BLaER1 (cell line): ENCODE results near the gene DYNLT3.
A peak's percentile ranks its signal among the peaks of the same experiment; 100 is the strongest.

ENCODE experiments used
- H3K27ac ChIP-seq: shearing (Covaris generic); formaldehyde crosslinking; 2 replicates; pipeline ENCODE4 v1.8.1; 2022
- H3K27me3 ChIP-seq: shearing (Covaris generic); formaldehyde crosslinking; 2 replicates; pipeline ENCODE4 v1.8.1; 2022
- H3K36me3 ChIP-seq: shearing (Covaris generic); formaldehyde crosslinking; 2 replicates; pipeline ENCODE4 v1.8.1; 2022
- H3K4me1 ChIP-seq: shearing (Covaris generic); formaldehyde crosslinking; 2 replicates; pipeline ENCODE4 v1.8.1; 2022
- H3K4me2 ChIP-seq: shearing (Covaris generic); formaldehyde crosslinking; 2 replicates; pipeline ENCODE4 v1.8.1; 2022
- H3K4me3 ChIP-seq: shearing (Covaris generic); formaldehyde crosslinking; 2 replicates; pipeline ENCODE4 v1.8.1; 2022
- H3K9ac ChIP-seq: shearing (Covaris generic); formaldehyde crosslinking; 2 replicates; pipeline ENCODE4 v1.8.1; 2022
- H3K9me3 ChIP-seq: shearing (Covaris generic); formaldehyde crosslinking; 2 replicates; pipeline ENCODE4 v1.8.1; 2022
- H4K20me1 ChIP-seq: shearing (Covaris generic); formaldehyde crosslinking; 2 replicates; pipeline ENCODE4 v1.8.1; 2022
- Cebpa-rat ChIP-seq: shearing (Covaris generic); IDR thresholded peaks from 2 replicates; pipeline ENCODE4 v1.8.1; 2022

The DYNLT3 gene

DNA sequence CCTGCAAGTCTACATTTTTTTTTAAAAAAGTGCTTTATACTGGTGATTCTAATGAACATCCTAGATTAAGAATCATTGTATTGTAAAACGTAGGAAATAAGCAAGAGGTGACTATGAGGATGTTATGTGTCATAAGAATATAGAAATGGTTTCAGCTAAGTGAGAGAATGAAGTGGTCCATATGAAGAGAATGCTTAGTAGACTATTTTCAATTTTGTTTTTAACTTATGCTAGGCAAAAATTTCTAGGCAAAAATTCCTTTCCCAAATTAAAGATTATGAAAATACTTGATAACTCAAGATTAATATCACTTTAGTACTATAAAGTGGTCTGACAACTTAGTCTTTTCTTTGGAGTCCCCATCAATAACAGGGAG lies 825 bp downstream of the DYNLT3 start:
- Histone ChIP-seq H3K4me2 (peak overlapping the region; percentile 61), H4K20me1 (no peaks in the 10 kb centered on the region), H3K9ac (no peak overlapping the region), H3K9me3 (peaks cover 13% of the 10 kb centered on the region; the same call in 1 of the 2 replicates), H3K4me3 (peak overlapping the region; percentile 71), H3K36me3 (no peaks in the 10 kb centered on the region), H3K4me1 (peaks cover 9% of the 10 kb centered on the region; the same call in 1 of the 2 replicates), H3K27ac (no peak overlapping the region), H3K27me3 (peaks cover 6% of the 10 kb centered on the region; the same call in 1 of the 2 replicates)
- TF ChIP-seq Cebpa-rat, result no peak

GRCh38 chrX:37846141-37846540 lies 1.2 kb downstream of the DYNLT3 start:
- H4K20me1 ChIP-seq, result no peaks in the 10 kb centered on the region
- no peak overlapping the region for H3K4me3 ChIP-seq
- peak overlapping the region; percentile 61; the same call in 1 of the 2 replicates for H3K4me2 ChIP-seq
- no peak for TF ChIP-seq Cebpa-rat
- H3K9me3 ChIP-seq, result peaks cover 13% of the 10 kb centered on the region; the same call in 1 of the 2 replicates
- peaks cover 6% of the 10 kb centered on the region; the same call in 1 of the 2 replicates for H3K27me3 ChIP-seq
- peaks cover 9% of the 10 kb centered on the region; the same call in 1 of the 2 replicates for H3K4me1 ChIP-seq
- no peak overlapping the region for H3K27ac ChIP-seq
- 0 out of 2 replicates have a peak, but pooled peaks cover 3% of the 10 kb centered on the region for H3K36me3 ChIP-seq
- H3K9ac ChIP-seq, result no peak overlapping the region

DNA sequence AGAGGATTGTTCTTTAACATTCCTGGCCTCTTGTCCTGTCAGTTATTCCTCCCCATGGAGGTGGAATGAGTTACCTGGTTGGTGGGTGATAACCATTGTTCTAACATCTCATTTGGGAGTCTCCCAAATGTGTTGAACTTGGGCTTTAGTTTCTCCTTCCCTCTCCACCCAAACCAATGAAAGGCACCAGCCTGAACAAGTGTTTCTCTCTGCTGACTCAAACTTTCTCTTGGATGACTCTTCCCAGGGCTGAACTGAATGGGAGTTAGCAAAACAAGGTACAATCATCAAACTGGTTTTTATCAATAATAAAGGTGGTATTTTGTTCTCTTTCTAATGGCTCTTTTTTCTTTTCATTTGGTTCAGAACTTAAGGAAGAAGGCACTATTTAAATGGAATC lies 2.7 kb downstream of the DYNLT3 start:
- TF ChIP-seq Cebpa-rat, result no peak
- H4K20me1 ChIP-seq, result no peaks in the 10 kb centered on the region
- H3K4me1 ChIP-seq, result peaks cover 9% of the 10 kb centered on the region; the same call in 1 of the 2 replicates
- H3K4me2 ChIP-seq, result no peak overlapping the region
- no peak overlapping the region for H3K4me3 ChIP-seq
- H3K9me3 ChIP-seq, result peaks cover 13% of the 10 kb centered on the region; the same call in 1 of the 2 replicates
- peaks cover 3% of the 10 kb centered on the region; the same call in 1 of the 2 replicates for H3K36me3 ChIP-seq
- H3K27me3 ChIP-seq, result peaks cover 6% of the 10 kb centered on the region; the same call in 1 of the 2 replicates
- no peak overlapping the region for H3K9ac ChIP-seq
- no peak overlapping the region for H3K27ac ChIP-seq

DNA sequence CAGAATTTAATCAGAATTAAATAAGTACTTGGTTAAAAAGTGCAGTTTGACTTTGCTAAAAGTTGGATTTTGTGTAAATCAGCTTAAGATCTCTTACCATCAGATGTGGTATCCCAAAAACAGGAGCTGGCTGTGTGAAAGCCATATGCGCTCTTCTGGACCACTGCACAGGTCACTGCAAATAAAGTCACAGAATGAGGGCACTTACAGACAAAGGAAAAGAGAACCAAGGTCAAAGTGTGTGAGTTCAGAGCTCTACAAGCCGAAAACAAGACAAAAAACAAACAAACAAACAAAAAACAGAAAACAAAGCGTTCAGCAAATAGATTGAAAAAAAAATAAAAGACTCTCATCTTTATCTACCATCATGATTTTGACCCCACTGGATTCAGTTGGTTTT lies 6.4 kb downstream of the DYNLT3 start:
- no peak overlapping the region for H3K4me3 ChIP-seq
- no peak for TF ChIP-seq Cebpa-rat

GRCh38 chrX:37834937-37835336 lies 12.4 kb downstream of the DYNLT3 start:
- H3K9me3 ChIP-seq, result no peaks in the 10 kb centered on the region
- no peaks in the 10 kb centered on the region for H4K20me1 ChIP-seq
- TF ChIP-seq Cebpa-rat, result no peak
- peaks cover 2% of the 10 kb centered on the region; the same call in 1 of the 2 replicates for H3K4me1 ChIP-seq
- no peak overlapping the region for H3K4me3 ChIP-seq
- H3K4me2 ChIP-seq, result no peak overlapping the region
- H3K36me3 ChIP-seq, result peaks cover 4% of the 10 kb centered on the region
- no peak overlapping the region for H3K9ac ChIP-seq
- no peaks in the 10 kb centered on the region for H3K27me3 ChIP-seq
- no peak overlapping the region for H3K27ac ChIP-seq

More for the DNA sequence above, 6.4 kb downstream of the DYNLT3 start:
- Histone ChIP-seq H3K4me2 (no peak overlapping the region), H3K9me3 (no peaks in the 10 kb centered on the region), H3K4me1 (no peaks in the 10 kb centered on the region), H3K27me3 (no peaks in the 10 kb centered on the region), H3K27ac (no peak overlapping the region), H3K9ac (no peak overlapping the region), H4K20me1 (no peaks in the 10 kb centered on the region), H3K36me3 (peaks cover 7% of the 10 kb centered on the region)

- Histone ChIP-seq H3K4me1 (peaks cover 9% of the 10 kb centered on the region; the same call in 1 of the 2 replicates), H3K4me2 (no peak overlapping the region), H3K9me3 (no peaks in the 10 kb centered on the region), H3K9ac (no peak overlapping the region), H3K27me3 (no peaks in the 10 kb centered on the region), H3K27ac (no peak overlapping the region), H3K4me3 (no peak overlapping the region), H4K20me1 (no peaks in the 10 kb centered on the region), H3K36me3 (no peaks in the 10 kb centered on the region)
- TF ChIP-seq Cebpa-rat, result no peak
Observed at GRCh38 chrX:37830371-37830770, 17.0 kb downstream of the DYNLT3 start.

- no peak overlapping the region for H3K27ac ChIP-seq
- H3K27me3 ChIP-seq, result no peaks in the 10 kb centered on the region
- H4K20me1 ChIP-seq, result no peaks in the 10 kb centered on the region
- H3K9me3 ChIP-seq, result no peaks in the 10 kb centered on the region
- no peak for TF ChIP-seq Cebpa-rat
- peaks cover 13% of the 10 kb centered on the region for H3K4me1 ChIP-seq
- no peak overlapping the region for H3K9ac ChIP-seq
- H3K36me3 ChIP-seq, result no peaks in the 10 kb centered on the region
- no peak overlapping the region for H3K4me3 ChIP-seq
- H3K4me2 ChIP-seq, result peak overlapping the region; percentile 10; the same call in 1 of the 2 replicates
Observed at GRCh38 chrX:37829721-37830120, 17.6 kb downstream of the DYNLT3 start.

- Histone ChIP-seq H3K4me2 (peak overlapping the region; percentile 36), H3K4me1 (peaks cover 52% of the 10 kb centered on the region), H3K9ac (no peak overlapping the region), H3K27me3 (no peaks in the 10 kb centered on the region), H3K27ac (peak overlapping the region; percentile 25; the same call in 1 of the 2 replicates), H3K9me3 (no peaks in the 10 kb centered on the region), H4K20me1 (no peaks in the 10 kb centered on the region), H3K36me3 (no peaks in the 10 kb centered on the region), H3K4me3 (no peak overlapping the region)
- TF ChIP-seq Cebpa-rat, result no peak
Observed at GRCh38 chrX:37825215-37825842, 22.0 kb downstream of the DYNLT3 start.

GRCh38 chrX:37824491-37825214 lies 22.7 kb downstream of the DYNLT3 start:
- no peak overlapping the region for H3K9ac ChIP-seq
- no peaks in the 10 kb centered on the region for H4K20me1 ChIP-seq
- H3K4me3 ChIP-seq, result no peak overlapping the region
- TF ChIP-seq Cebpa-rat, result no peak
- no peaks in the 10 kb centered on the region for H3K9me3 ChIP-seq
- H3K27ac ChIP-seq, result peak overlapping the region; percentile 25
- no peaks in the 10 kb centered on the region for H3K27me3 ChIP-seq
- H3K4me1 ChIP-seq, result peaks cover 54% of the 10 kb centered on the region
- H3K36me3 ChIP-seq, result no peaks in the 10 kb centered on the region
- peak overlapping the region; percentile 36 for H3K4me2 ChIP-seq

GRCh38 chrX:37820646-37821045 lies 26.7 kb downstream of the DYNLT3 start:
- no peaks in the 10 kb centered on the region for H3K36me3 ChIP-seq
- peak overlapping the region; percentile 72; the same call in 1 of the 2 replicates for H3K4me2 ChIP-seq
- H3K9me3 ChIP-seq, result no peaks in the 10 kb centered on the region
- no peak overlapping the region for H3K4me3 ChIP-seq
- no peak overlapping the region for H3K9ac ChIP-seq
- peak overlapping the region; percentile 58; the same call in 1 of the 2 replicates for H3K27ac ChIP-seq
- no peaks in the 10 kb centered on the region for H3K27me3 ChIP-seq
- peaks cover 90% of the 10 kb centered on the region for H3K4me1 ChIP-seq
- no peaks in the 10 kb centered on the region for H4K20me1 ChIP-seq
- TF ChIP-seq Cebpa-rat, result no peak
